ENCODE results near the gene ACAP1. TPM values are rescaled to one million over a fixed set of nuclear protein-coding genes. Genes with fewer than 3 reads are reported as not detected.
A peak's percentile ranks its signal among the peaks of the same experiment; 100 is the strongest.

Gene ACAP1, protein sequence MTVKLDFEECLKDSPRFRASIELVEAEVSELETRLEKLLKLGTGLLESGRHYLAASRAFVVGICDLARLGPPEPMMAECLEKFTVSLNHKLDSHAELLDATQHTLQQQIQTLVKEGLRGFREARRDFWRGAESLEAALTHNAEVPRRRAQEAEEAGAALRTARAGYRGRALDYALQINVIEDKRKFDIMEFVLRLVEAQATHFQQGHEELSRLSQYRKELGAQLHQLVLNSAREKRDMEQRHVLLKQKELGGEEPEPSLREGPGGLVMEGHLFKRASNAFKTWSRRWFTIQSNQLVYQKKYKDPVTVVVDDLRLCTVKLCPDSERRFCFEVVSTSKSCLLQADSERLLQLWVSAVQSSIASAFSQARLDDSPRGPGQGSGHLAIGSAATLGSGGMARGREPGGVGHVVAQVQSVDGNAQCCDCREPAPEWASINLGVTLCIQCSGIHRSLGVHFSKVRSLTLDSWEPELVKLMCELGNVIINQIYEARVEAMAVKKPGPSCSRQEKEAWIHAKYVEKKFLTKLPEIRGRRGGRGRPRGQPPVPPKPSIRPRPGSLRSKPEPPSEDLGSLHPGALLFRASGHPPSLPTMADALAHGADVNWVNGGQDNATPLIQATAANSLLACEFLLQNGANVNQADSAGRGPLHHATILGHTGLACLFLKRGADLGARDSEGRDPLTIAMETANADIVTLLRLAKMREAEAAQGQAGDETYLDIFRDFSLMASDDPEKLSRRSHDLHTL
- total RNA-seq: 1 to 10 TPM; 5.1 to 6.7 TPM

DNA sequence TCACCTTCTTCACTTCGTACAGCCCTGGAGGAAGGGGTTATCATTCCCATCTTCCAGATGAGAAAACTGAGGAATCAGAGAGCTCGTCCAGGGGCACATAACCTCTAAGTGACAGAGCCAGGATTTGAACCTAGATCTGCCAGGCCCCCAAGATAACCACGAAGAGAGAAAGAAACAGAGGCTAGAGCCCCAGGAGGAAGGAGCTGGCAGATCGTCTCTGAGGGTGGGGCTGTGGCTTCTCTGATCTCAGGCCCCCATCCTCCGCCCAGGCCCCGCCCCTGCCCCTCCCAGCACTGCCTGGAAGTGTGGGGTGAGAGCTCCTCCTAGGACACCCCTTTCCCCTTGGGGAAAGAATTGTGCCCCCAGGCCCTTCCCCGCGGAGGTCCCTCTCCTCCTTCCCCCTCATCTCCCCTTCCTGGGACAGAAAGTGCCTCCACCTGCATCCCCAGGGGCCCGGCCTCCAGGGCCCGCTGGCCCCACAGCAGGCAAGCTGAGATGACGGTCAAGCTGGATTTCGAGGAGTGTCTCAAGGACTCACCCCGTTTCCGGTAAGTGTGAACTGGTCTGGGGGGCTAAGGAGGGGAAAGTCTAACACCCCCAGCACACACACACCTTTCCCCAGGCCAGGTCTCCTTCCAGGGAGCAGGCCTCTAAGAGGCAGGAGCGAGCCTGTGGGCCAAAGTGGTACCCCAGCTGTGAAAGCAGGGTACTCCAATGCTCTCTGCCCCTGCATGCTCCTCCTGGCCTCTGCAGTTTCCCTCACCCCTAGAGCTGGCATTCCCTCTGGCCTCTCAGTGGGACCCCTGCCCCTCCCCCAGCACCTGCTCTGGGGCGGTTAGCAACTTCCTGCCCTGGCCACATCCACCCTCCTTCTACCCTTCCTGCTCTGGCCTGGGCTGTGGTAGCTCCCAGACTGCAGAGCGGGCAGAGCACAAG lies at the start of gene ACAP1:
Gene ACAP1, plus strand, starts transcription at position 290 of the 936 bp plus-strand sequence. Its CDS starts 206 bp downstream, at position 496.
- Histone ChIP-seq H3K27me3 (no peaks in the 10 kb centered on the region), H3K4me3 (peak within 1 kb of the TSS in 1 of 2 donors; percentile 17), H3K4me1 (no peaks in the 10 kb centered on the region), H3K9me3 (no peaks in the 10 kb centered on the region), H3K27ac (no peak within 1 kb of the TSS), H3K36me3 (no peaks in the 10 kb centered on the region)
- DNase-seq (ENCODE audit: low spot score): no peak
- TF ChIP-seq, protein P1, sequence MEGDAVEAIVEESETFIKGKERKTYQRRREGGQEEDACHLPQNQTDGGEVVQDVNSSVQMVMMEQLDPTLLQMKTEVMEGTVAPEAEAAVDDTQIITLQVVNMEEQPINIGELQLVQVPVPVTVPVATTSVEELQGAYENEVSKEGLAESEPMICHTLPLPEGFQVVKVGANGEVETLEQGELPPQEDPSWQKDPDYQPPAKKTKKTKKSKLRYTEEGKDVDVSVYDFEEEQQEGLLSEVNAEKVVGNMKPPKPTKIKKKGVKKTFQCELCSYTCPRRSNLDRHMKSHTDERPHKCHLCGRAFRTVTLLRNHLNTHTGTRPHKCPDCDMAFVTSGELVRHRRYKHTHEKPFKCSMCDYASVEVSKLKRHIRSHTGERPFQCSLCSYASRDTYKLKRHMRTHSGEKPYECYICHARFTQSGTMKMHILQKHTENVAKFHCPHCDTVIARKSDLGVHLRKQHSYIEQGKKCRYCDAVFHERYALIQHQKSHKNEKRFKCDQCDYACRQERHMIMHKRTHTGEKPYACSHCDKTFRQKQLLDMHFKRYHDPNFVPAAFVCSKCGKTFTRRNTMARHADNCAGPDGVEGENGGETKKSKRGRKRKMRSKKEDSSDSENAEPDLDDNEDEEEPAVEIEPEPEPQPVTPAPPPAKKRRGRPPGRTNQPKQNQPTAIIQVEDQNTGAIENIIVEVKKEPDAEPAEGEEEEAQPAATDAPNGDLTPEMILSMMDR (IDR thresholded peaks at IDR 0.05): no peak

DNA sequence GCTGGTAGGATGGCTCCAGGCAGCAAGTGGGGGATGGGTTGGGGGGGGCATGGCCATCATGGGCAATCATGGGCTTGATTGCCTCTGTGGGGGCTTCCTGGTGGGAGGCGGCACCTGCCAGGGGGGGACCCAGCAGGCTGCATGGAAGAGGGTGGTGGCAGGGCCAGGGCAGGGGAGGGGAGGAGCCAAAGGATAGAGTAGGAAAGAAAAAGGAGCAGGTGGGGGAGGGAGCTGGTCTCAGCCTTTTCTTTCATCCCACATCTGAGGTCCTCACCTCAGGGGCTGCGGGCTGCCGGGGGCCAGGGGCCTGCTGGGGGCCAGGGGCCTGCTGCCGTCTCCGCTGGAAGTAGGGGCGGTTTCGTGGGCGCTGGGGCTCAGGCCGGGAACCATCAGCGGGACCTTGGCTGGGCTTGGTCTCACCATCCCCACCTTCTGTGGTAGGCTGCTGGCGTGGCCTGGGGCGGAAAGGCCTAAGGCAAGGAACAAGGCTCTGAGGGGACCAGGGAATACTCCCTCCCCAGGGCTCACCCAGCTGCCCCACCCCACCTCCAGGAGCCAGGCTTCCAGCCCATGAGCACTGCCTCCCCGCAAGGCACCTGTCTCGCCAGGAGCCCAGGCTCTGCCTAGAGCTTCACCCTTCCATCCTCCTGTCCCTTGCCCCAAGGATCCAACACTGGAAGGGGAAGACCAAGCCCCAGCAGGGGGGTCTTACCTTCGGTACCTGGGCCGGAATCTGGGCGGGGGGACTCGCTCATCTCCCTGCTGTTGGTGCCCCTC lies 46.9 kb upstream of the ACAP1 start:
- Histone ChIP-seq H3K27me3 (peaks cover 0 to 8% of the 10 kb centered on the region in 2 donors), H3K36me3 (peaks cover 24% of the 10 kb centered on the region), H3K27ac (peak overlapping the region; percentile 16 to 78), H3K4me1 (peaks cover 0 to 45% of the 10 kb centered on the region in 2 donors), H3K9me3 (no peaks in the 10 kb centered on the region), H3K4me3 (no peak overlapping the region)
- no peak for DNase-seq (ENCODE audit: low spot score)
- TF ChIP-seq, protein P1 (IDR thresholded peaks at IDR 0.05): no peak

DNA sequence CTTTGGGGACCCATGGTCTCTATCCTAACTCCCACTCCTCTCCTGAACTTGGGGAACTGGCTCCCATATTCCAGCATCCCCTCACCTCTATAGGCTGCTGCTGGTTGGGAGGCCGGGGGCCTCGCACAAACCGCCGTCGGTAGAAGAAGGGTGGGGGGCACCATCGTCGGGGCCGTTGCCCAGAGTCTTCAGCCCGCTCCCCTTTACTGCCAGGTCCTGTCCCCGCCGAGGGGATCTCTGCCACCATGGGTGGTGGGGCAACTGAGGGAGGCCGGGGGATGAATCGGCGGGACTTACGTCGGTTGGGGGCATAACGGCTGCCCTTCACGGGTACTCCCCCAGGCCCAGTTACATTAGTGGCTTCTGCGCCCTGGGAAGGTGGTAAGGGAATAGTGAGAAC lies 46.2 kb upstream of the ACAP1 start:
- Histone ChIP-seq H3K9me3 (no peaks in the 10 kb centered on the region), H3K36me3 (peaks cover 17% of the 10 kb centered on the region), H3K4me3 (no peak overlapping the region), H3K4me1 (peaks cover 0 to 52% of the 10 kb centered on the region in 2 donors), H3K27ac (peak overlapping the region; percentile 58 to 78), H3K27me3 (peaks cover 0 to 8% of the 10 kb centered on the region in 2 donors)
- DNase-seq (ENCODE audit: low spot score): no peak
- TF ChIP-seq, protein P1 (IDR thresholded peaks at IDR 0.05): no peak

DNA sequence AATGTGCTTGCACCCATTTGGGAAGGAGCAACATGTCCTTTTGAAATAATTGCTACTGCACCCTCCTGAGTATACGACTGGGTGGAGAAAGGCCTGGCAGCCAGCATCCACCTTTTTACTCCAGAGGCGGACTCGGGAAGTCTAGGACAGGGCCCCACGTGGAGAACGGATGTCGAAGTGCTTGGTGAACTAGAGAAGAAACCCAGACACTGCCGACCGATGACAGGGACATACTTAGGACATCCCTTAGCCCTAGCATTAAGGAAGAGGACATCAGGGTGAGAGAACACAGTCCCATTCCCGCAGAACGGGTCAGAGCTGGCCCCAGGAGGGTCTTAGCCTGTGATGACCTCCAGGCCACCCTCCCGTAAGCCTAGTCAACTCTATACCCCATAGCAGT lies 45.6 kb upstream of the ACAP1 start:
- H3K27ac ChIP-seq: peak overlapping the region; percentile 58 to 78
- no peaks in the 10 kb centered on the region for H3K9me3 ChIP-seq
- peaks cover 11% of the 10 kb centered on the region for H3K36me3 ChIP-seq
- DNase-seq (ENCODE audit: low spot score): no peak
- TF ChIP-seq, protein P1 (IDR thresholded peaks at IDR 0.05): no peak
- H3K4me3 ChIP-seq: no peak overlapping the region
- peaks cover 0 to 8% of the 10 kb centered on the region in 2 donors for H3K27me3 ChIP-seq
- peaks cover 0 to 57% of the 10 kb centered on the region in 2 donors for H3K4me1 ChIP-seq

DNA sequence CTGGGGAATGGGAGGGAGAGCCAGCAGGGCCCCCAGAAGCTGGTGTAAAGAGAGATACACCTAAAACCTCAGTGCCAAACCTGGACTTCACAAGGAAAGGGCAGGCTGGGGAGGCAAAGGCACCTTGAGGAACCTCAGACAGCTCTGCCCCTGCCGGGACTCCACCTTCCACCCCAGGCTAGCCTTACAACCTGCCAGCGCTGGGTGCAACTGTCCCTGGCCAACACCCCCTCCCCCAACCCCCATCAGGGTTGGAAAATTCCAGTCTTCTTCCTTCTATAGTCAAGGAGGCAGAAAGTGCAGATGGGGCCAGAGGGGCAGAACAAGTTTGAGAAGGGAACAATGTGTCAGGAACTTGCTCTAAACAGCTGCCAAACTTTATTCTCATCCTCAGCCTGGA lies 44.1 kb upstream of the ACAP1 start:
- no peak overlapping the region for H3K4me3 ChIP-seq
- peak overlapping the region; percentile 78 to 81 for H3K27ac ChIP-seq
- H3K36me3 ChIP-seq: no peaks in the 10 kb centered on the region
- TF ChIP-seq, protein P1 (IDR thresholded peaks at IDR 0.05): no peak
- peaks cover 0 to 8% of the 10 kb centered on the region in 2 donors for H3K27me3 ChIP-seq
- H3K9me3 ChIP-seq: no peaks in the 10 kb centered on the region
- peaks cover 0 to 69% of the 10 kb centered on the region in 2 donors for H3K4me1 ChIP-seq
- no peak for DNase-seq (ENCODE audit: low spot score)

All from right atrium auricular region (tissue), 2 donors.